Transverse colon (tissue), 4 donors: ENCODE measurements around the gene CPHXL. TPM values are rescaled to one million over a fixed set of nuclear protein-coding genes. Genes with fewer than 3 reads are reported as not detected.

Experiments used
- DNase-seq: peaks from one replicate; pipeline ENCODE4 v3.0.0-alpha.2; 2019
- H3K27ac ChIP-seq, 4 donors: fragments of 200-600 bp; sonication (generic); 2 replicates each; pipeline ENCODE4 v1.5.1; 2016 to 2018; ENCODE audit warnings: inconsistent platforms in 4 of 4
- H3K27me3 ChIP-seq: fragments of 200-600 bp; sonication (generic); 2 replicates; pipeline ENCODE4 v1.5.1; 2017; ENCODE audit warnings: inconsistent platforms
- H3K36me3 ChIP-seq, 4 donors: fragments of 200-600 bp; sonication (generic); 2 replicates each; pipeline ENCODE4 v1.5.1; 2017 to 2019; ENCODE audit warnings: inconsistent platforms in 4 of 4
- H3K4me1 ChIP-seq, 4 donors: fragments of 200-600 bp; sonication (generic); 2 replicates each; pipeline ENCODE4 v1.5.1; 2017 to 2020; ENCODE audit warnings: inconsistent platforms in 4 of 4
- H3K4me3 ChIP-seq, 4 donors: fragments of 200-600 bp; sonication (generic); 1 replicate in 1 of 4; 2 replicates in 3 of 4; pipeline versions ENCODE4 v1.5.1 to v1.6.1; 2017 to 2019; ENCODE audit warnings: inconsistent platforms in 4 of 4
- H3K9me3 ChIP-seq, 2 donors: fragments of 200-600 bp; sonication (generic); 2 replicates each; pipeline ENCODE4 v1.5.1; 2017 to 2019; ENCODE audit warnings: inconsistent platforms in 2 of 2
- CTCF ChIP-seq, 5 experiments: fragments of 200-600 bp in 3 of 5; fragments of 450-650 bp in 2 of 5; sonication (generic) in 3 of 5; IDR thresholded peaks; 1 replicate in 2 of 5; 2 replicates in 3 of 5; pipeline ENCODE4 v1.5.1; 2016 to 2017; ENCODE audit warnings: antibody characterized with exemption in 5 of 5, inconsistent platforms in 3 of 5, mild to moderate bottlenecking in 2 of 5, moderate library complexity in 1 of 5
- EP300 ChIP-seq: sonication (generic); formaldehyde crosslinking; IDR thresholded peaks from one replicate; pipeline ENCODE4 v1.6.1; 2017; ENCODE audit warnings: antibody characterized with exemption, low read depth
- POLR2A ChIP-seq: fragments of 450-650 bp; IDR thresholded peaks from one replicate; pipeline ENCODE4 v1.6.1; 2016; ENCODE audit warnings: antibody characterized with exemption, mild to moderate bottlenecking, moderate library complexity
- POLR2AphosphoS5 ChIP-seq, 3 donors: sonication (generic); formaldehyde crosslinking; IDR thresholded peaks; one replicate each; pipeline ENCODE4 v1.6.1; 2016; ENCODE audit warnings: antibody characterized with exemption in 3 of 3
- WGBS, 2 donors: methylation state at CpG; one replicate each; pipeline ENCODE4 v1.1.5; 2018; ENCODE audit warnings: low coverage in 1 of 2; 5-methylcytosine and 5-hydroxymethylcytosine counted together
- in situ Hi-C, 4 donors: fragments of 200-750 bp; cut with MboI; loops; one replicate each; pipeline versions ENCODE4 v1.15.0 to v1.15.1; 2017; ENCODE audit warnings: low sequenced_read_pairs in 3 of 4, low pct_ligation_motif_present in 1 of 4, low pct_unique_long_range_greater_than_20kb in 1 of 4
- intact Hi-C: fragments of 100-400 bp; cut with DNase I; formaldehyde crosslinking; loops from one replicate; pipeline ENCODE4 v1.15.1; 2023; ENCODE audit warnings: low total_unique reads
- total RNA-seq, 4 donors: library from RNA; depleted of rRNA; stranded (reverse); fragments of >200 nt; gene quantifications; one replicate each; pipeline ENCODE4 v1.1.0, GENCODE V29; 2016

The CPHXL gene
- total RNA-seq, 4 donors from 2014 or later = not detected

- H3K27me3 ChIP-seq = no peaks in the 10 kb centered on the region
- intact Hi-C loops = no loop called here
- TF ChIP-seq EP300 = no peak
- TF ChIP-seq POLR2AphosphoS5 (IDR thresholded peaks at IDR 0.05) = no peak
- TF ChIP-seq CTCF (IDR thresholded peaks at IDR 0.05) = no peak
- no peak for TF ChIP-seq POLR2A
- WGBS, 2 donors = 86 to 87% methylated on average over 2 to 4 of the region's 4 CpGs
- H3K27ac ChIP-seq = no peak overlapping the region
- H3K4me1 ChIP-seq = no peaks in the 10 kb centered on the region
- no peak overlapping the region for H3K4me3 ChIP-seq
- in situ Hi-C loops = no loop called here
- no peak for DNase-seq
- no peaks in the 10 kb centered on the region for H3K9me3 ChIP-seq
- H3K36me3 ChIP-seq = no peaks in the 10 kb centered on the region
Measured at GRCh38 chr16:75703306-75703705, 23.0 kb downstream of the CPHXL start.

GRCh38 chr16:75702242-75702641, 24.0 kb downstream of the CPHXL start:
- in situ Hi-C loops = no loop called here
- no peak for TF ChIP-seq EP300
- no peak for TF ChIP-seq POLR2A
- Histone ChIP-seq H3K36me3 (no peaks in the 10 kb centered on the region), H3K27me3 (no peaks in the 10 kb centered on the region), H3K27ac (no peak overlapping the region), H3K9me3 (no peaks in the 10 kb centered on the region), H3K4me1 (no peaks in the 10 kb centered on the region), H3K4me3 (no peak overlapping the region)
- 62 to 83% methylated on average over 1 to 2 of the region's 2 CpGs for WGBS, 2 donors
- no peak for DNase-seq
- intact Hi-C loops = no loop called here

- no peaks in the 10 kb centered on the region for H3K36me3 ChIP-seq
- in situ Hi-C loops = no loop called here
- 79 to 89% methylated on average over 5 of the region's 5 CpGs for WGBS, 2 donors
- TF ChIP-seq EP300 (no peak), CTCF (IDR thresholded peaks at IDR 0.05) (no peak), POLR2A (no peak), POLR2AphosphoS5 (IDR thresholded peaks at IDR 0.05) (no peak)
- no peak within 1 kb of the TSS for H3K4me3 ChIP-seq
- H3K27ac ChIP-seq = no peak within 1 kb of the TSS
- no peaks in the 10 kb centered on the region for H3K27me3 ChIP-seq
- intact Hi-C loops = no loop called here
- H3K9me3 ChIP-seq = no peaks in the 10 kb centered on the region
- no peaks in the 10 kb centered on the region for H3K4me1 ChIP-seq
- no peak for DNase-seq
Measured at GRCh38 chr16:75701361-75701760, 24.9 kb downstream of the CPHXL start, which contains the start of gene DUXB. TSS of gene DUXB (minus strand) at chr16:75701461. CDS start at chr16:75701418, 43 bp downstream.

- TF ChIP-seq POLR2A (no peak), POLR2AphosphoS5 (IDR thresholded peaks at IDR 0.05) (no peak), CTCF (IDR thresholded peaks at IDR 0.05) (no peak), EP300 (no peak)
- WGBS, 2 donors = 91% methylated on average over 5 of the region's 5 CpGs; no CpG with 5 or more reads in 1 of the 2 donors
Measured at GRCh38 chr16:75697571-75697970, 28.7 kb downstream of the CPHXL start.

GRCh38 chr16:75695708-75696107, 30.6 kb downstream of the CPHXL start:
- no peak for DNase-seq
- in situ Hi-C loops (no loop called here), intact Hi-C loops (no loop called here)
- no peak overlapping the region for H3K4me3 ChIP-seq
- no peaks in the 10 kb centered on the region for H3K27me3 ChIP-seq
- 82 to 100% methylated on average over 1 to 6 of the region's 6 CpGs for WGBS, 2 donors
- no peak overlapping the region for H3K27ac ChIP-seq
- no peaks in the 10 kb centered on the region for H3K4me1 ChIP-seq
- TF ChIP-seq POLR2A (no peak), CTCF (IDR thresholded peaks at IDR 0.05) (peak in 1 of 5 experiments; percentile 13), EP300 (no peak), POLR2AphosphoS5 (IDR thresholded peaks at IDR 0.05) (no peak)
- H3K36me3 ChIP-seq = no peaks in the 10 kb centered on the region
- no peaks in the 10 kb centered on the region for H3K9me3 ChIP-seq

More at GRCh38 chr16:75697571-75697970, 28.7 kb downstream of the CPHXL start:
- intact Hi-C loops (no loop called here), in situ Hi-C loops (no loop called here)
- Histone ChIP-seq H3K36me3 (no peaks in the 10 kb centered on the region), H3K27ac (no peak overlapping the region), H3K4me1 (no peaks in the 10 kb centered on the region), H3K9me3 (no peaks in the 10 kb centered on the region), H3K27me3 (no peaks in the 10 kb centered on the region), H3K4me3 (no peak overlapping the region)
- DNase-seq = no peak
